Fibroblast of upper back skin (primary cell): ENCODE data around the gene SMC4.

Source experiments
- DNase-seq: peaks from one replicate; pipeline ENCODE4 v3.0.0-alpha.2; 2013

Gene SMC4

GRCh38 chr3:160395297-160395696, 4.2 kb upstream of the SMC4 start:
- DNase-seq, result peak; percentile 84

GRCh38 chr3:160398820-160399124, 678 bp upstream of the SMC4 start:
- DNase-seq, result no peak

GRCh38 chr3:160400030-160400701, 716 bp downstream of the SMC4 start:
- peak; percentile 37 for DNase-seq

GRCh38 chr3:160400702-160401150, 1.3 kb downstream of the SMC4 start:
- DNase-seq, result no peak

- DNase-seq, result peak; percentile 76
Measured at GRCh38 chr3:160401291-160402095, 2.0 kb downstream of the SMC4 start.

GRCh38 chr3:160402221-160403027, 3.0 kb downstream of the SMC4 start:
- DNase-seq, result no peak

GRCh38 chr3:160403028-160403545, 3.6 kb downstream of the SMC4 start:
- DNase-seq, result no peak

- DNase-seq, result no peak
Measured at GRCh38 chr3:160403796-160404470, 4.5 kb downstream of the SMC4 start.

- DNase-seq, result no peak
Measured at GRCh38 chr3:160409812-160410610, 10.6 kb downstream of the SMC4 start.

- DNase-seq, result no peak
Measured at GRCh38 chr3:160412477-160412876, 13.0 kb downstream of the SMC4 start.

- peak; percentile 81 for DNase-seq
Measured at GRCh38 chr3:160413613-160414248, 14.3 kb downstream of the SMC4 start.

- no peak for DNase-seq
Measured at GRCh38 chr3:160417311-160417710, 17.9 kb downstream of the SMC4 start.

- DNase-seq, result no peak
Measured at GRCh38 chr3:160427832-160428424, 28.5 kb downstream of the SMC4 start.

GRCh38 chr3:160434071-160434470, 34.6 kb downstream of the SMC4 start:
- DNase-seq, result peak; percentile 71

GRCh38 chr3:160435095-160435494, 35.6 kb downstream of the SMC4 start:
- no peak for DNase-seq

- DNase-seq, result no peak
Measured at GRCh38 chr3:160435747-160436146, 36.3 kb downstream of the SMC4 start.

GRCh38 chr3:160437083-160437455, 37.6 kb downstream of the SMC4 start:
- no peak for DNase-seq

- no peak for DNase-seq
Measured at GRCh38 chr3:160440687-160441086, 41.2 kb downstream of the SMC4 start.

- DNase-seq, result no peak
Measured at GRCh38 chr3:160444411-160444810, 45.0 kb downstream of the SMC4 start.

- no peak for DNase-seq
Measured at GRCh38 chr3:160445854-160446253, 46.4 kb downstream of the SMC4 start.

- DNase-seq, result no peak
Measured at GRCh38 chr3:160446522-160447056, 47.1 kb downstream of the SMC4 start.
